ENCODE measurements around the gene MOB3B.

GRCh38 chr9:27511771-27512170 is 17.8 kb downstream of the MOB3B start:
- TF ChIP-seq CTCF (IDR thresholded peaks at IDR 0.05) (no peak), EZH2 (IDR thresholded peaks at IDR 0.05) (no peak), EZH2phosphoT487 (IDR thresholded peaks at IDR 0.05) (no peak)
